UCSD-AML1 (cell line): ENCODE results near the gene ZNF674.
"Not testable (repeated sequence)": the region's sequence is repeated elsewhere in the genome, so short reads cannot be mapped to it uniquely, and the experiment has no call there.

ENCODE experiments used
- DNase-seq: peaks from one replicate; lab custom pipeline; 2025; ENCODE audit not compliant: unreplicated experiment; lab: John Stamatoyannopoulos, UW

The ZNF674 gene

DNA sequence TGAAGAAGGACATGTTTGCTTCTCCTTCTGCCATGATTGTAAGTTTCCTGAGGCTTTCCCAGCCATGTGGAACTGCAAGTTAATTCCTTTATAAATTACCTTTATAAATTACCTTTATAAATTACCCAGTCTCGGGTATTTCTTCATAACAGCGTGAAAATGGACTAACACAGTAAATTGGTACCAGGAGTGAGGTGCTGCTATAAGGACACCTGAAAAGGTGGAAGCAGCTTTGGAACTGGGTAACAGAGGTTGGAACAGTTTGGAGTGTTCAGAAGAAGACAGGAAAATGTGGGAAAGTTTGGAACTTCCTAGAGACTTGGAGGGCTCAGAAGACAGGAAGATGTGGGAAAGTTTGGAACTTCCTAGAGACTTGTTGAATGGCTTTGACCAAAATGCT, 66.6 kb downstream of the ZNF674 start:
- not testable (repeated sequence) for DNase-seq

DNA sequence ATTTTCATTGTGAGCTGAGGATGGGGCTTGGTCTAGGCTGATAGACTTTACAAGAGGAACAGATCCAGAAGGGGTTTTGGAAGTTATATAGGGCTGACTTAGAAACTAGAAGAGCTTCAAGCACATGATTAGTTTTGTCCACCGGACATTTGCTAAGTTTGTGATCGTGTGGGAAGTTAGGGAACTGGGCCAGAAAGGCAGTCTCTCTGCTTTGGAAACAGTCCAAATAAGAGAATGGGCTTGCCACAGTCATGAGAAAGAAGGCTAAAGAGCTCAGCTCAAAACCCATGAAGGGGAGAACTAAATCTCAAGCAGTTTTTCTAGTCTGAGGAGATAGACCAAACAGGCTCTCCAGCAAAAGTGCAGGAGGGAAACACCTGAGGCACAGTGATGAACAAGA, 67.8 kb downstream of the ZNF674 start:
- DNase-seq, result no peak

DNA sequence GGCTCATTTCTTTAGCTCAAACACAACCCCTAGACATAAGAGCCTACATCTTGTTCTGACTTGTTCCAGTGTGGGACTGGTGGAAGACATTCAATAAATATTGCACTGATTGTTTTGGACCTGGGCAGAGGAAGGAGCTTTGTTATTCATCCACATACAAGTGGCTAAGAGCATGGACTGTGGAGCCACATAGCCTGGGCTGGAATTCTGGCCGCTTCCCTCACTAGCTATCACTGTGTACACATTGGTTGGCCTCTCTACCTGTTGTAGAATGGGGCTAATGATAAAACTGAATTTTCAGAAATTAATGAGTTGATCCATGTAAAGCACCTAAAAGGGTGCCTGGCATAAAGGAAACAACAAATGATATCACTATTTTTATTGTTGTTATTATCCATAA, 80.0 kb downstream of the ZNF674 start:
- no peak for DNase-seq

DNA sequence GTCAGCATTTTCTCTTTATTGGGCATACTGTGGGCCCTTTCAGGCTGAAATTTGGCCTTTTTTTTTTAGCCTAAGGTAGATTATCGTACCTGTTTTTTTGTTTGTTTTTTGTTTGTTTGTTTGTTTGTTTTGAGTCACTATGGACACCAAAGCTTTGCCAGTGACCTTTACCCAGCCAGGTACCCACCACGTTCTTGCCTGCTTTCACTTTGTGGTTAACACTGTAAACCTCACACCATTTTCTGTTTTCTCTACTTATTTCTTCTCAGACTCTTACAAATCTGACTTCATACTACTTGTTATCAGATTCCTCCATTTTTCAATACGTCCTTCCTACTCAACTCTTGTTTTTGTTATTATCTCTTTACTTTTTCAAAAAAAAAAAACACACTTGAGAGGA, 81.5 kb downstream of the ZNF674 start:
- DNase-seq, result no peak

DNA sequence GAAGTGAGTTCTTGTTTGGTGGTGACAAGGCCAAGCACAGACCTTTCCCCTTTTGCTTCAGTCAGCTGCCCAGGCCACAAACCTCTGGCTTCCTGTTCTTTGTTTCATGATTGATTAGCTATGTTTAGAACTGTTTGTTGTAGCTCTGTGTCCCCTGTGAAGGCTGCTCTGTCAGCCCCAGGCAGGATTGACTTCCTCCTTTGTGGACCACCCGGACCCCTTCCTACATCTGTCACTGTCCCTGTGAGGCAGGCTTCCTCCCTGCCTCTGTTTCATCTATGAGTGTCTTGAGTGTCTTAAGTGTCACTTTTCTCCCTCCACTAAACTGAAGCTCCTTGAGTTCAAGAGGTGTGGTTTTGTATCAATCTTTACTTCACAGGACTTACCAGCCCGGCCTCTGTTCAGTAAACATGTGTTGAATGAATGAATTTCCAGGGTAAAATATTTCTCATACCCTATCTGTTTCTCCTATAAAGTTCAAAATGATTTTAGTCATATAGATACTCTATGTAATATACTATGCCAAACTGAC, 83.5 kb downstream of the ZNF674 start:
- DNase-seq, result peak; percentile 71

DNA sequence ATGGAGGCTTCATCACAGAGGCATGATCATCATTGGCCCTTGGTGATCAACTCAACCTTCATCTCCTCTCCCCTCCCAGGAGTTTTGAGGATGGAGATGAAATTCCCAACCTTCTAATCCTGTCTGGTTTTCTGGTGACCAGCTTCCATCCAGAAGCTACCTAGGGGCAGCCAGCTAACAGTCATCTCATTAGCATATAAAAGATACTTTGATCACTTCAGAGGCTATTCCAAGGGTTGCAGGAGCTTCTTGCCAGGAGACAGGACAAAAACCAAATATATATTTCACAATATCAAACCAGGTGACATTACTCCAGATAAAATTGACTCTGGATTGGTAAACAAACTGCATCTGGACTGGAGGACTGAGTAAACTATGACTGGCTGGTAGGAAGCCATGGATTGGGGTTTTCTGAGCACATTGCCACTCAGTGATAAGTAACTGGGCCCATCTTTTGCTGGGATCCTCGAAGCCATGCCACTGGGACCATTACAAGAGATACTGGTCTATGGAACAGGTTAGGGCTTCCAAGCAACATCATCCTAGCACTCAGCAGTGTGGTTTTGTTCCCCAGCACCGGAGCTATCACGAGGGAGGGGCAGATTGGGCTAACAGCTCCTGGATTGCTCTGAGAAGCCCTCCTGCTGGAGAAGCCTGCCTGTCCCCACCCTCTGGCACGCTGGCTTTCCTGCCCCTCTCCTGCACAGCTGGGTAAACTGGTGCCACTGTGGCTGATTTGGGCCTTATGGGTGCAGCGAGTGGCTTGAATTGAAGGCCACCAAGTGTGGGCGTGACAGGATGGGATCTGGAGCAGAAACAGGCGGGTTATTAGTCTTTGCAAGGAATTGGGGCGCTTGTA, 84.2 kb downstream of the ZNF674 start:
- DNase-seq, result peak; percentile 71

DNA sequence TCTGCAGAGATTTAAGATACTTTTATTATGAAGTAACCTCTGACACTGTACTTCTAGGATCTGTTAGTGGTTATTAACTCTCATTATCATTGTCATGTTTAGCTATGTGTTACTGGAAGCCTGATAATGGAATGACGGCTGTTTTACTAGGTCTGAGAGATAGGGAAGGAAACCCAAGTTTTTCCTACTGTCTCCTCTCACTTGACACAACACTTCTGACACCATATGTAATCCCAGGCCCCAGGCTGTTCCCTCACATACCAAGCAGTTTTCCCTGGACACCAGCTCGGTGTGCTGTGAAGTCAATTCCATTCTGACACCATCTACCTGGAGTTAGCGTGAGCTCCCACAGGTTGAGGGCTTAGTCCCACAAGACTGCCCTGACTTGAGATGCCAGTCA, 85.6 kb downstream of the ZNF674 start:
- DNase-seq, result no peak

DNA sequence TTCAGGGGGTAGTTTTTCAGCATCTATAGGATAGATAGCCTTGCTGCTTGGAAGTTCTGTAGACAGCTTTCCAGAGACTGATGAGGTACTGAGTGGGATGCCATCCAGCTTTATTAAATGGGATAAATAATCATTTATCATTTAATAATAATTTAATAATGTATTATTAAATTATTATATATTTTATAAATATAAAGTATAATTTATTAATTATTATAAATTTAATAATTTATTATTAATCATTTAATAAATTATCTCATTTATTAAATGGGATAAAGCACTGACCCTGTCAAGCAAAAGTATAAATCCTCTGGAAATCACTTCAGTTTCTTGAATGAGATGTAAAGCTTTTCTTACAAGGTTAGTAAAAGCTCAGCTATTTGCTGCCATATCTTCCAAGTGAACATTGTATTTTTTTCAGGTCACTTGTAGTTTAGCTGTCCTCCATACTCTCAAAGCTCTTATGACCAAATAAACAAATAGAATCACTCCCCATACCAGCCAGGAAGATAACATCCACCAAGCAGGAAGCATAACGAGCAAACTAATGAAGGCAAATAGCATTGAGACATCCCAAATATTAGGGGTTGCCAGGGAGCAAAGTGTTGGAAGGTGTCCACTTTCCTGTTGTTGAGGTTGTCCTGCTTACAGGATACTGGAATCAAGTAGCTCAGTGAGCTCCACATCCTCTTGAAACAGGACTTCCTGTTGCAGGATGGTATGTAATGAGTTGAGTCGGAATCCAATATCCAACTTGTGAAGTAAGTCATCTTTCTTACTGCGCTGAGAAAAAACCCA, 88.9 kb downstream of the ZNF674 start:
- DNase-seq, result no peak
